DOHH2 (cell line): ENCODE results near the gene DACH1.

Experiments used
- CTCF ChIP-seq: fragments of 200-600 bp; sonication (generic); IDR thresholded peaks from one replicate; pipeline ENCODE4 v1.5.1; 2014; ENCODE audit warnings: antibody characterized with exemption, mild to moderate bottlenecking, low read depth, low read length; ENCODE audit not compliant: poor library complexity, severe bottlenecking
- EZH2phosphoT487 ChIP-seq: fragments of 200-600 bp; sonication (generic); IDR thresholded peaks from 2 replicates; pipeline ENCODE4 v1.6.1; 2017; ENCODE audit warnings: borderline replicate concordance, mild to moderate bottlenecking, antibody characterized with exemption, low read length, moderate library complexity, mixed read lengths

- no peak for TF ChIP-seq EZH2phosphoT487
- TF ChIP-seq CTCF: no peak
Measured at GRCh38 chr13:71808708-71809107, 58.3 kb downstream of the DACH1 start.
